DND-41 (cell line): ENCODE results near the gene FOXP1.

Experiments used
- ATAC-seq: fragments of 200-7000 bp; cut with Tn5 transposase; 3 replicates; pipeline ENCODE4 v1.9.1; 2021; ENCODE audit warnings: low read depth; ENCODE audit not compliant: insufficient read depth
- DNase-seq: peaks from one replicate; pipeline ENCODE4 v3.0.0-alpha.2; 2020
- H2AFZ ChIP-seq: 2 replicates; pipeline ENCODE4 v1.6.0; 2012; ENCODE audit warnings: low read depth, low read length
- H3K27ac ChIP-seq: 2 replicates; pipeline ENCODE4 v1.5.1; 2012; ENCODE audit warnings: low read length, inconsistent platforms
- H3K27me3 ChIP-seq: fragments of 200-600 bp; sonication (generic); 2 replicates; pipeline ENCODE4 v1.6.0; 2012; ENCODE audit warnings: low read length, mild to moderate bottlenecking, inconsistent platforms; ENCODE audit not compliant: insufficient read depth, poor library complexity
- H3K36me3 ChIP-seq: 2 replicates; pipeline ENCODE4 v1.5.1; 2012; ENCODE audit warnings: low read length, inconsistent platforms; ENCODE audit not compliant: insufficient read depth
- H3K4me1 ChIP-seq: 2 replicates; pipeline ENCODE4 v1.5.1; 2012; ENCODE audit warnings: mild to moderate bottlenecking, low read length; ENCODE audit not compliant: insufficient read depth
- H3K4me2 ChIP-seq: 2 replicates; pipeline ENCODE4 v1.6.0; 2012; ENCODE audit warnings: mild to moderate bottlenecking, moderate library complexity, low read length, inconsistent platforms; ENCODE audit not compliant: insufficient read depth
- H3K4me3 ChIP-seq, 2 experiments: fragments of 200-600 bp in 1 of 2; shearing (Covaris generic) in 1 of 2; 2 replicates each; pipeline ENCODE4 v1.5.1; 2012 to 2016; ENCODE audit warnings: inconsistent platforms in 2 of 2, low read length in 2 of 2, mild to moderate bottlenecking in 2 of 2, low read depth in 1 of 2, moderate library complexity in 1 of 2
- H3K79me2 ChIP-seq: 2 replicates; pipeline ENCODE4 v1.6.0; 2012; ENCODE audit warnings: low read length, inconsistent platforms; ENCODE audit not compliant: insufficient read depth
- H3K9ac ChIP-seq: 2 replicates; pipeline ENCODE4 v1.6.0; 2012; ENCODE audit warnings: low read depth, mild to moderate bottlenecking, inconsistent platforms, low read length, moderate library complexity
- H3K9me3 ChIP-seq: 2 replicates; pipeline ENCODE4 v1.5.1; 2012; ENCODE audit warnings: low read length, moderate library complexity, mild to moderate bottlenecking, inconsistent platforms; ENCODE audit not compliant: insufficient read depth, severe bottlenecking
- H4K20me1 ChIP-seq: 2 replicates; pipeline ENCODE4 v1.6.0; 2012; ENCODE audit warnings: low read length; ENCODE audit not compliant: insufficient read depth
- EZH2 ChIP-seq: IDR thresholded peaks from 3 replicates; pipeline ENCODE4 v1.6.1; 2012; ENCODE audit warnings: borderline replicate concordance, low read depth, mild to moderate bottlenecking, moderate library complexity, low read length, inconsistent platforms; ENCODE audit not compliant: severe bottlenecking
- TF ChIP-seq, protein P1 (sequence below): IDR thresholded peaks from 2 replicates; pipeline ENCODE4 v1.5.1; 2012; ENCODE audit warnings: borderline replicate concordance, low read length, moderate library complexity, mild to moderate bottlenecking; ENCODE audit not compliant: poor library complexity, severe bottlenecking; ENCODE audit errors: extremely low read depth

Gene FOXP1

DNA sequence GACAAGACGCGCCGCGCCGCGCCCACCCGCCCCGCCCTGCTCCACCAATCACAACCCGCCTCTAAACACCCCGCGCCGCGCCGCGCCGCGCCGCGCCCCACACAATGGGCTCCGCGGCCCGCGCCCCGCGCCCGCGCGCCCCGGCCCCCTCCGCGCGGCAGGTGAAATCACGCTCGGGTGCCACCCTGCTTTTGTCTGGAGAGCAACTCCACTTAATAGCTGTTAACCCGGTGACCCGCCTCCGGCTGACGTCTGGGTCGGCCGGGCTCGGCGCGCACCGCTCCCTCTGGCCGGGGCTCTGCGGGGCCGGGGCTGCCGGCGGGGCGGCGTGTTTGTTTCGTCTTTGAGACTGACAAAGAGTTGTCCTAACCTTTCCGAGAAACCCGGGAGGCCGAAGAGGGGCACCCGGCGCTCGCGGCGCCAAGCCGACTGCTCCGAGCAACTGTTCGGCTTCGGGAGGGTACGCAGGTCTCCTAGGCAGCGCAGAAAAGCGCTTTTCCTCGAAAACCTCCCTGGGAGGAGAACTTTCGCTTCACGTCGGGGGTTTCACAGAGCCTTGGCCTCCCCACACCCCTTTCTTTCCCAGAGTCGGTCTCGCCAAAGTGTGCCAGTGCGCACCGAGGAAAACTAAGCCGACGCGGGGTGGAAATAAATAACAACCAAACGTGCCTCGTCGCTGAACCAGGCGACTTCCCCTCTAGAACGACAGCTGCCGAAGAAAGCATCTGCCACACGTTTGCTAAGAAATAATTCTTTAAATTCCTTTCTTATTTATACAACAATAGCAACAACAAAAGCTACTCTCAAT lies 518.4 kb downstream of the FOXP1 start:
- Histone ChIP-seq H3K4me2 (peak overlapping the region; percentile 79), H3K36me3 (no peaks in the 10 kb centered on the region), H3K4me1 (peaks cover 77% of the 10 kb centered on the region), H2AFZ (peak overlapping the region; percentile 63), H3K9me3 (no peaks in the 10 kb centered on the region), H4K20me1 (peaks cover 61% of the 10 kb centered on the region), H3K9ac (peak overlapping the region; percentile 72), H3K27ac (peak overlapping the region; percentile 70), H3K79me2 (peaks cover 63% of the 10 kb centered on the region), H3K27me3 (no peaks in the 10 kb centered on the region), H3K4me3 (peak overlapping the region; percentile 57 to 63; a peak in 3 of 4 replicates)
- ATAC-seq = peak; percentile 18
- DNase-seq = peak; percentile 54
- TF ChIP-seq EZH2 = no peak
- TF ChIP-seq, protein P1, sequence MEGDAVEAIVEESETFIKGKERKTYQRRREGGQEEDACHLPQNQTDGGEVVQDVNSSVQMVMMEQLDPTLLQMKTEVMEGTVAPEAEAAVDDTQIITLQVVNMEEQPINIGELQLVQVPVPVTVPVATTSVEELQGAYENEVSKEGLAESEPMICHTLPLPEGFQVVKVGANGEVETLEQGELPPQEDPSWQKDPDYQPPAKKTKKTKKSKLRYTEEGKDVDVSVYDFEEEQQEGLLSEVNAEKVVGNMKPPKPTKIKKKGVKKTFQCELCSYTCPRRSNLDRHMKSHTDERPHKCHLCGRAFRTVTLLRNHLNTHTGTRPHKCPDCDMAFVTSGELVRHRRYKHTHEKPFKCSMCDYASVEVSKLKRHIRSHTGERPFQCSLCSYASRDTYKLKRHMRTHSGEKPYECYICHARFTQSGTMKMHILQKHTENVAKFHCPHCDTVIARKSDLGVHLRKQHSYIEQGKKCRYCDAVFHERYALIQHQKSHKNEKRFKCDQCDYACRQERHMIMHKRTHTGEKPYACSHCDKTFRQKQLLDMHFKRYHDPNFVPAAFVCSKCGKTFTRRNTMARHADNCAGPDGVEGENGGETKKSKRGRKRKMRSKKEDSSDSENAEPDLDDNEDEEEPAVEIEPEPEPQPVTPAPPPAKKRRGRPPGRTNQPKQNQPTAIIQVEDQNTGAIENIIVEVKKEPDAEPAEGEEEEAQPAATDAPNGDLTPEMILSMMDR = no peak

- peak; percentile 77 for DNase-seq
- Histone ChIP-seq H3K4me1 (peaks cover 70% of the 10 kb centered on the region), H2AFZ (peak overlapping the region; percentile 72), H3K36me3 (no peaks in the 10 kb centered on the region), H4K20me1 (peaks cover 58% of the 10 kb centered on the region), H3K4me3 (peak overlapping the region; percentile 63 to 67), H3K79me2 (peaks cover 69% of the 10 kb centered on the region), H3K4me2 (peak overlapping the region; percentile 79), H3K27ac (peak overlapping the region; percentile 78), H3K27me3 (no peaks in the 10 kb centered on the region), H3K9me3 (no peaks in the 10 kb centered on the region), H3K9ac (peak overlapping the region; percentile 59)
- peak; percentile 46 for ATAC-seq
- no peak for TF ChIP-seq EZH2
- TF ChIP-seq, protein P1 = peak; percentile 4
These were observed 519.1 kb downstream of the FOXP1 start for GRCh38 chr3:71064291-71064955.

- ATAC-seq (peak; percentile 10), DNase-seq (peak; percentile 41)
- no peaks in the 10 kb centered on the region for H3K27me3 ChIP-seq
- H3K9ac ChIP-seq = peak overlapping the region; percentile 59
- peak overlapping the region; percentile 72 for H2AFZ ChIP-seq
- H3K79me2 ChIP-seq = peaks cover 75% of the 10 kb centered on the region
- H3K36me3 ChIP-seq = no peaks in the 10 kb centered on the region
- H3K4me3 ChIP-seq = peak overlapping the region; percentile 63 to 67
- H3K27ac ChIP-seq = peak overlapping the region; percentile 78
- H4K20me1 ChIP-seq = peaks cover 53% of the 10 kb centered on the region
- TF ChIP-seq, protein P1 = no peak
- no peak for TF ChIP-seq EZH2
- H3K4me2 ChIP-seq = peak overlapping the region; percentile 79
- peaks cover 64% of the 10 kb centered on the region for H3K4me1 ChIP-seq
- H3K9me3 ChIP-seq = no peaks in the 10 kb centered on the region
These were observed 519.7 kb downstream of the FOXP1 start for GRCh38 chr3:71063773-71064290.
